BLaER1 treated with 17β-estradiol and CSF1 and Interleukin-3, amounts not matched to agents 10 nM and 100 nM (cell line): ENCODE results near the gene ALK.

Source experiments
- H3K27ac ChIP-seq, 11 experiments: shearing (Covaris generic); formaldehyde crosslinking; 2 replicates each; pipeline ENCODE4 v1.8.1; 2022
- H3K27me3 ChIP-seq, 11 experiments: shearing (Covaris generic); formaldehyde crosslinking; 2 replicates each; pipeline ENCODE4 v1.8.1; 2022
- H3K36me3 ChIP-seq, 11 experiments: shearing (Covaris generic); formaldehyde crosslinking; 2 replicates each; pipeline ENCODE4 v1.8.1; 2022
- H3K4me1 ChIP-seq, 10 experiments: shearing (Covaris generic); formaldehyde crosslinking; 2 replicates each; pipeline ENCODE4 v1.8.1; 2022
- H3K4me2 ChIP-seq, 11 experiments: shearing (Covaris generic); formaldehyde crosslinking; 2 replicates each; pipeline ENCODE4 v1.8.1; 2022
- H3K4me3 ChIP-seq, 10 experiments: shearing (Covaris generic); formaldehyde crosslinking; 2 replicates each; pipeline ENCODE4 v1.8.1; 2022
- H3K9ac ChIP-seq, 11 experiments: shearing (Covaris generic); formaldehyde crosslinking; 2 replicates each; pipeline ENCODE4 v1.8.1; 2022
- H3K9me3 ChIP-seq, 11 experiments: shearing (Covaris generic); formaldehyde crosslinking; replicated peaks in 1 of 11; 2 replicates each; pipeline ENCODE4 v1.8.1; 2022
- H4K20me1 ChIP-seq, 11 experiments: shearing (Covaris generic); formaldehyde crosslinking; 2 replicates each; pipeline ENCODE4 v1.8.1; 2022
- Cebpa-rat ChIP-seq, 11 experiments: shearing (Covaris generic); IDR thresholded peaks; 2 replicates each; pipeline ENCODE4 v1.8.1; 2022

The ALK gene

GRCh38 chr2:29412197-29412925, 509.0 kb downstream of the ALK start:
- Histone ChIP-seq H4K20me1 (no peaks in the 10 kb centered on the region), H3K9ac (no peak overlapping the region), H3K4me2 (no peak overlapping the region), H3K27me3 (no peaks in the 10 kb centered on the region), H3K9me3 (no peaks in the 10 kb centered on the region), H3K4me3 (no peak overlapping the region), H3K4me1 (no peaks in the 10 kb centered on the region), H3K36me3 (no peaks in the 10 kb centered on the region), H3K27ac (no peak overlapping the region)
- no peak for TF ChIP-seq Cebpa-rat (IDR thresholded peaks at IDR 0.05)

- H3K9ac ChIP-seq, result no peak overlapping the region
- H3K4me2 ChIP-seq, result peak overlapping the region in 8 of 11 experiments; percentile 3 to 40 (median 22); a peak in 10 of 22 replicates
- no peak for TF ChIP-seq Cebpa-rat (IDR thresholded peaks at IDR 0.05)
- no peak overlapping the region for H3K27ac ChIP-seq
- H3K27me3 ChIP-seq, result no peaks in the 10 kb centered on the region
- H3K4me1 ChIP-seq, result peaks cover 0 to 24% (median 11%) of the 10 kb centered on the region in 10 experiments; a peak in 12 of 20 replicates
- no peaks in the 10 kb centered on the region for H3K9me3 ChIP-seq
- H4K20me1 ChIP-seq, result no peaks in the 10 kb centered on the region
- no peak overlapping the region for H3K4me3 ChIP-seq
- no peaks in the 10 kb centered on the region for H3K36me3 ChIP-seq
Measured at GRCh38 chr2:29405707-29406106, 515.7 kb downstream of the ALK start.

- Histone ChIP-seq H3K4me1 (peaks cover 0 to 24% (median 11%) of the 10 kb centered on the region in 10 experiments; a peak in 12 of 20 replicates), H3K4me2 (peak overlapping the region in 6 of 11 experiments; percentile 8 to 40 (median 20); a peak in 8 of 22 replicates), H4K20me1 (no peaks in the 10 kb centered on the region), H3K9me3 (no peaks in the 10 kb centered on the region), H3K9ac (no peak overlapping the region), H3K27me3 (no peaks in the 10 kb centered on the region), H3K4me3 (no peak overlapping the region), H3K36me3 (no peaks in the 10 kb centered on the region), H3K27ac (no peak overlapping the region)
- no peak for TF ChIP-seq Cebpa-rat (IDR thresholded peaks at IDR 0.05)
Measured at GRCh38 chr2:29405266-29405665, 516.1 kb downstream of the ALK start.

GRCh38 chr2:29401994-29402393, 519.4 kb downstream of the ALK start:
- Histone ChIP-seq H3K36me3 (no peaks in the 10 kb centered on the region), H3K9me3 (no peaks in the 10 kb centered on the region), H3K4me3 (no peak overlapping the region), H3K4me1 (peaks cover 0 to 24% (median 11%) of the 10 kb centered on the region in 10 experiments; a peak in 12 of 20 replicates), H3K27me3 (no peaks in the 10 kb centered on the region), H3K9ac (no peak overlapping the region), H4K20me1 (no peaks in the 10 kb centered on the region), H3K27ac (no peak overlapping the region), H3K4me2 (peak overlapping the region in 5 of 11 experiments; percentile 8 to 54 (median 45); a peak in 5 of 22 replicates)
- no peak for TF ChIP-seq Cebpa-rat (IDR thresholded peaks at IDR 0.05)

- no peak overlapping the region for H3K27ac ChIP-seq
Measured at GRCh38 chr2:29400930-29401653, 520.3 kb downstream of the ALK start.

GRCh38 chr2:29398384-29399237, 522.8 kb downstream of the ALK start:
- no peaks in the 10 kb centered on the region for H4K20me1 ChIP-seq

More at GRCh38 chr2:29400930-29401653, 520.3 kb downstream of the ALK start:
- no peaks in the 10 kb centered on the region for H3K27me3 ChIP-seq
- TF ChIP-seq Cebpa-rat (IDR thresholded peaks at IDR 0.05), result no peak
- no peaks in the 10 kb centered on the region for H3K36me3 ChIP-seq
- H4K20me1 ChIP-seq, result no peaks in the 10 kb centered on the region
- H3K9me3 ChIP-seq, result no peaks in the 10 kb centered on the region
- peaks cover 0 to 23% (median 10%) of the 10 kb centered on the region in 10 experiments; a peak in 12 of 20 replicates for H3K4me1 ChIP-seq
- H3K9ac ChIP-seq, result no peak overlapping the region
- no peak overlapping the region for H3K4me2 ChIP-seq
- no peak overlapping the region for H3K4me3 ChIP-seq

GRCh38 chr2:29397713-29398112, 523.7 kb downstream of the ALK start:
- Histone ChIP-seq H3K27ac (no peak overlapping the region), H3K36me3 (no peaks in the 10 kb centered on the region), H3K4me2 (no peak overlapping the region), H3K27me3 (no peaks in the 10 kb centered on the region), H3K9me3 (no peaks in the 10 kb centered on the region), H3K4me1 (peaks cover 0 to 7% (median 2%) of the 10 kb centered on the region in 10 experiments; a peak in 9 of 20 replicates), H4K20me1 (no peaks in the 10 kb centered on the region), H3K9ac (no peak overlapping the region), H3K4me3 (no peak overlapping the region)
- no peak for TF ChIP-seq Cebpa-rat (IDR thresholded peaks at IDR 0.05)

More at GRCh38 chr2:29398384-29399237, 522.8 kb downstream of the ALK start:
- H3K27ac ChIP-seq, result no peak overlapping the region
- no peak overlapping the region for H3K9ac ChIP-seq
- no peak overlapping the region for H3K4me2 ChIP-seq
- no peak for TF ChIP-seq Cebpa-rat (IDR thresholded peaks at IDR 0.05)
- H3K4me3 ChIP-seq, result no peak overlapping the region
- H3K4me1 ChIP-seq, result peaks cover 0 to 13% (median 2%) of the 10 kb centered on the region in 10 experiments; a peak in 9 of 20 replicates
- H3K27me3 ChIP-seq, result no peaks in the 10 kb centered on the region
- H3K9me3 ChIP-seq, result no peaks in the 10 kb centered on the region
- H3K36me3 ChIP-seq, result no peaks in the 10 kb centered on the region

GRCh38 chr2:29397039-29397438, 524.3 kb downstream of the ALK start:
- Histone ChIP-seq H3K4me2 (no peak overlapping the region), H3K27ac (no peak overlapping the region), H3K9ac (no peak overlapping the region), H3K4me3 (no peak overlapping the region), H3K27me3 (no peaks in the 10 kb centered on the region), H3K36me3 (no peaks in the 10 kb centered on the region), H3K9me3 (no peaks in the 10 kb centered on the region), H4K20me1 (no peaks in the 10 kb centered on the region), H3K4me1 (peaks cover 0 to 1% (median 0%) of the 10 kb centered on the region in 10 experiments; a peak in 3 of 20 replicates)
- no peak for TF ChIP-seq Cebpa-rat (IDR thresholded peaks at IDR 0.05)

GRCh38 chr2:29394981-29395350, 526.4 kb downstream of the ALK start:
- no peaks in the 10 kb centered on the region for H3K9me3 ChIP-seq
- no peaks in the 10 kb centered on the region for H3K27me3 ChIP-seq
- H3K4me3 ChIP-seq, result no peak overlapping the region
- no peaks in the 10 kb centered on the region for H3K36me3 ChIP-seq
- no peak for TF ChIP-seq Cebpa-rat (IDR thresholded peaks at IDR 0.05)
- H4K20me1 ChIP-seq, result no peaks in the 10 kb centered on the region
- H3K27ac ChIP-seq, result no peak overlapping the region
- H3K4me2 ChIP-seq, result no peak overlapping the region
- H3K9ac ChIP-seq, result no peak overlapping the region
- H3K4me1 ChIP-seq, result no peaks in the 10 kb centered on the region
